ENCODE data around the gene DOCK8. TPM values are rescaled to one million over a fixed set of nuclear protein-coding genes. Genes with fewer than 3 reads are reported as not detected.

The DOCK8 gene
- polyA plus RNA-seq, 2 of the 4 experiments (the other 2 are of a cell fraction): 0.27 to 0.68 TPM

- ATAC-seq (no peak), DNase-seq (ENCODE audit: low read depth in 1 of 2, low spot score in 1 of 2) (no peak), FAIRE-seq (no peak)
- H3K27ac ChIP-seq: no peak overlapping the region
- no peak overlapping the region for H3K4me2 ChIP-seq
- TF ChIP-seq CBX8 (IDR thresholded peaks at IDR 0.05) (no peak), NR3C1 (IDR thresholded peaks at IDR 0.05) (no peak)
- H3K9me3 ChIP-seq: no peaks in the 10 kb centered on the region
- H3K4me3 ChIP-seq: no peak overlapping the region
- POLR2A ChIA-PET: no interaction called here
- 41% methylated on average over 9 of the region's 9 CpGs for WGBS (ENCODE audit: missing lambda C conversion rate)
- CTCF ChIA-PET: interaction anchor here (1.4 to 1.7 kb wide), 2 partner anchors 423 to 668 kb away, joined by 4 to 5 read pairs; no protein-coding TSS in a partner anchor
- H3K4me1 ChIP-seq: no peaks in the 10 kb centered on the region
Measured at GRCh38 chr9:341634-342421, 127.2 kb downstream of the DOCK8 start.

GRCh38 chr9:343773-344172, 129.1 kb downstream of the DOCK8 start:
- no peak for DNase-seq (ENCODE audit: low read depth in 1 of 2, low spot score in 1 of 2)
- FAIRE-seq: no peak
- no peak overlapping the region for H3K4me3 ChIP-seq
- no peaks in the 10 kb centered on the region for H3K4me1 ChIP-seq
- no peak overlapping the region for H3K27ac ChIP-seq
- TF ChIP-seq POLR2AphosphoS2 (conservative IDR thresholded peaks at IDR 0.05; ENCODE audit: low read length) (no peak), CEBPB (IDR thresholded peaks at IDR 0.05) (no peak), CBX2 (IDR thresholded peaks at IDR 0.05; ENCODE audit: borderline replicate concordance, low read depth) (no peak), MAZ (IDR thresholded peaks at IDR 0.05; ENCODE audit: borderline replicate concordance, low read depth, low read length) (no peak), EHF (CRISPR knock-in tag; IDR thresholded peaks at IDR 0.05) (no peak), ZNF302 (CRISPR knock-in tag; IDR thresholded peaks at IDR 0.05) (no peak), ESRRA (IDR thresholded peaks at IDR 0.05; ENCODE audit: borderline replicate concordance, low read length) (no peak), RNF2 (IDR thresholded peaks at IDR 0.05; ENCODE audit: borderline replicate concordance, low read depth) (no peak), EHMT2 (IDR thresholded peaks at IDR 0.05; ENCODE audit: low read depth) (no peak), ZSCAN20 (CRISPR knock-in tag; IDR thresholded peaks at IDR 0.05) (no peak), RAD21 (conservative IDR thresholded peaks at IDR 0.05 in 1 of 2, IDR thresholded peaks at IDR 0.05 in 1 of 2) (no peak)
- no peak for ATAC-seq
- CTCF ChIA-PET: interaction anchor here (0.6 to 1.4 kb wide), 2 partner anchors 274 to 666 kb away, joined by 3 to 5 read pairs; no protein-coding TSS in a partner anchor
- H3K4me2 ChIP-seq: no peak overlapping the region
- no peaks in the 10 kb centered on the region for H3K9me3 ChIP-seq
- 19% methylated on average over 4 of the region's 4 CpGs for WGBS (ENCODE audit: missing lambda C conversion rate)
- POLR2A ChIA-PET: no interaction called here

- ATAC-seq (no peak), FAIRE-seq (no peak), DNase-seq (ENCODE audit: low read depth in 1 of 2, low spot score in 1 of 2) (no peak)
- no peaks in the 10 kb centered on the region for H3K4me1 ChIP-seq
- whole genome bisulfite sequencing (ENCODE audit: missing lambda C conversion rate): 58% methylated on average over 8 of the region's 8 CpGs
- TF ChIP-seq KDM1A (IDR thresholded peaks at IDR 0.05; ENCODE audit: low read depth) (no peak), EHF (CRISPR knock-in tag; IDR thresholded peaks at IDR 0.05) (no peak), CBX8 (IDR thresholded peaks at IDR 0.05) (no peak), ZSCAN20 (CRISPR knock-in tag; IDR thresholded peaks at IDR 0.05) (no peak), ELK1 (IDR thresholded peaks at IDR 0.05; ENCODE audit: low read depth, low read length) (no peak), TFCP2L1 (CRISPR knock-in tag; IDR thresholded peaks at IDR 0.05) (no peak), CHD2 (IDR thresholded peaks at IDR 0.05; ENCODE audit: low read length, partially characterized antibody) (no peak), TP53 (CRISPR knock-in tag; IDR thresholded peaks at IDR 0.05) (no peak), MYC (IDR thresholded peaks at IDR 0.05; ENCODE audit: borderline replicate concordance, low read length) (no peak), BCL3 (IDR thresholded peaks at IDR 0.05) (no peak), PHF8 (IDR thresholded peaks at IDR 0.05; ENCODE audit: borderline replicate concordance, low read depth) (no peak), NPAS2 (CRISPR knock-in tag; IDR thresholded peaks at IDR 0.05; ENCODE audit: borderline replicate concordance) (no peak), HOXB5 (CRISPR knock-in tag; IDR thresholded peaks at IDR 0.05) (no peak), JUNB (IDR thresholded peaks at IDR 0.05) (no peak), POLR2A (IDR thresholded peaks at IDR 0.05; ENCODE audit: low read length) (no peak), BHLHE40 (IDR thresholded peaks at IDR 0.05; ENCODE audit: low read depth, low read length) (no peak)
- no peak overlapping the region for H3K27ac ChIP-seq
- no peaks in the 10 kb centered on the region for H3K9me3 ChIP-seq
- POLR2A ChIA-PET: no interaction called here
- no peak overlapping the region for H3K4me2 ChIP-seq
- CTCF ChIA-PET: interaction anchor here (0.5 to 4.4 kb wide), 17 partner anchors 7 to 674 kb away, joined by 3 to 33 read pairs (median 5); no protein-coding TSS in a partner anchor
- no peak overlapping the region for H3K4me3 ChIP-seq
Measured at GRCh38 chr9:346111-346571, 131.5 kb downstream of the DOCK8 start.
